H9 (cell line): ENCODE measurements around the gene SDR39U1. TPM values are rescaled to one million over a fixed set of nuclear protein-coding genes. Genes with fewer than 3 reads are reported as not detected.

ENCODE experiments used
- DNase-seq: peaks from one replicate; pipeline ENCODE4 v3.0.0-alpha.2; 2017
- H2AFZ ChIP-seq: one replicate; pipeline ENCODE4 v1.6.1; 2013; ENCODE audit warnings: mild to moderate bottlenecking, low read length, control low read depth, moderate library complexity
- H2AK5ac ChIP-seq: 2 replicates; pipeline ENCODE4 v1.6.1; 2013; ENCODE audit warnings: low read length, control low read depth, mixed read lengths; ENCODE audit not compliant: insufficient read length
- H2BK120ac ChIP-seq: one replicate; pipeline ENCODE4 v1.6.1; 2013; ENCODE audit warnings: low read depth, mild to moderate bottlenecking, low read length, control low read depth, inconsistent platforms; ENCODE audit not compliant: poor library complexity, severe bottlenecking
- H2BK12ac ChIP-seq: 2 replicates; pipeline ENCODE4 v1.6.1; 2013; ENCODE audit warnings: low read length, control low read depth, mixed read lengths, low read depth; ENCODE audit not compliant: insufficient read length
- H2BK15ac ChIP-seq: 2 replicates; pipeline ENCODE4 v1.6.1; 2013; ENCODE audit warnings: low read depth, low read length, control low read depth
- H2BK20ac ChIP-seq: one replicate; pipeline ENCODE4 v1.6.1; 2013; ENCODE audit warnings: low read depth, mild to moderate bottlenecking, low read length, control low read depth, inconsistent platforms; ENCODE audit not compliant: poor library complexity, severe bottlenecking
- H2BK5ac ChIP-seq: 2 replicates; pipeline ENCODE4 v1.6.1; 2013; ENCODE audit warnings: low read length, control low read depth, mixed read lengths; ENCODE audit not compliant: insufficient read length
- H3K14ac ChIP-seq: 2 replicates; pipeline ENCODE4 v1.6.1; 2013; ENCODE audit warnings: low read length, control low read depth; ENCODE audit not compliant: insufficient read depth
- H3K18ac ChIP-seq: 2 replicates; pipeline ENCODE4 v1.6.1; 2013; ENCODE audit warnings: low read depth, mild to moderate bottlenecking, mixed read lengths, low read length, control low read depth; ENCODE audit not compliant: insufficient read length
- H3K23ac ChIP-seq: 2 replicates; pipeline ENCODE4 v1.6.1; 2013; ENCODE audit warnings: low read length, control low read depth, mixed read lengths, low read depth; ENCODE audit not compliant: insufficient read length
- H3K23me2 ChIP-seq: 2 replicates; pipeline ENCODE4 v1.6.1; 2013; ENCODE audit warnings: low read depth, mild to moderate bottlenecking, mixed read lengths, low read length, control low read depth; ENCODE audit not compliant: insufficient read length, poor library complexity, severe bottlenecking
- H3K27ac ChIP-seq: 2 replicates; pipeline ENCODE4 v1.5.1; 2013; ENCODE audit warnings: low read length, control low read depth, mixed read lengths, low read depth; ENCODE audit not compliant: insufficient read length
- H3K27me3 ChIP-seq: 2 replicates; pipeline ENCODE4 v1.6.1; 2013; ENCODE audit warnings: low read length, control low read depth, inconsistent platforms; ENCODE audit not compliant: insufficient read depth
- H3K4ac ChIP-seq: 2 replicates; pipeline ENCODE4 v1.6.1; 2013; ENCODE audit warnings: low read depth, mild to moderate bottlenecking, control low read depth, inconsistent platforms, low read length, moderate library complexity
- H3K4me1 ChIP-seq: 2 replicates; pipeline ENCODE4 v1.6.1; 2013; ENCODE audit warnings: low read length, control low read depth, inconsistent platforms; ENCODE audit not compliant: insufficient read depth
- H3K4me2 ChIP-seq: 2 replicates; pipeline ENCODE4 v1.6.1; 2013; ENCODE audit warnings: low read length, control low read depth, mixed read lengths; ENCODE audit not compliant: insufficient read length, insufficient read depth
- H3K56ac ChIP-seq: 2 replicates; pipeline ENCODE4 v1.6.1; 2013; ENCODE audit warnings: low read depth, mild to moderate bottlenecking, mixed read lengths, low read length, control low read depth; ENCODE audit not compliant: insufficient read length
- H3K79me1 ChIP-seq: 2 replicates; pipeline ENCODE4 v1.6.1; 2013; ENCODE audit warnings: low read depth, mild to moderate bottlenecking, moderate library complexity, low read length, control low read depth, inconsistent platforms; ENCODE audit not compliant: insufficient read depth, poor library complexity, severe bottlenecking
- H3K79me2 ChIP-seq: 2 replicates; pipeline ENCODE4 v1.6.1; 2013; ENCODE audit warnings: low read length, control low read depth, inconsistent platforms; ENCODE audit not compliant: insufficient read depth
- H3K9ac ChIP-seq: 2 replicates; pipeline ENCODE4 v1.6.1; 2013; ENCODE audit warnings: low read length, control low read depth, mixed read lengths; ENCODE audit not compliant: insufficient read length; ENCODE audit errors: extremely low read depth
- H3K9me3 ChIP-seq: one replicate; pipeline ENCODE4 v1.6.1; 2013; ENCODE audit warnings: low read depth, low read length, inconsistent platforms; ENCODE audit not compliant: control insufficient read depth
- H3T11ph ChIP-seq: one replicate; pipeline ENCODE4 v1.6.1; 2013; ENCODE audit warnings: mild to moderate bottlenecking, low read length, control low read depth, inconsistent platforms
- H4K20me1 ChIP-seq: one replicate; pipeline ENCODE4 v1.6.1; 2013; ENCODE audit not compliant: control insufficient read depth, insufficient read length, insufficient read depth
- H4K5ac ChIP-seq: 2 replicates; pipeline ENCODE4 v1.6.1; 2013; ENCODE audit warnings: low read depth, mild to moderate bottlenecking, mixed read lengths, low read length, control low read depth; ENCODE audit not compliant: insufficient read length
- H4K8ac ChIP-seq: replicated peaks from 2 replicates; pipeline ENCODE4 v1.6.1; 2013; ENCODE audit warnings: low read length, control low read depth, mixed read lengths, low read depth; ENCODE audit not compliant: insufficient read length
- H4K91ac ChIP-seq: 2 replicates; pipeline ENCODE4 v1.6.1; 2013; ENCODE audit warnings: low read depth, mild to moderate bottlenecking, moderate library complexity, mixed read lengths, low read length, control low read depth; ENCODE audit not compliant: insufficient read length
- H3K27ac Mint-ChIP-seq, 3 experiments: 2 replicates in 2 of 3; 3 replicates in 1 of 3; pipeline ENCODE4 v1.8.0; 2020 to 2021; ENCODE audit warnings: mixed read lengths in 3 of 3, mild to moderate bottlenecking in 1 of 3, moderate library complexity in 1 of 3
- H3K27me3 Mint-ChIP-seq: 2 replicates; pipeline ENCODE4 v1.8.0; 2021; ENCODE audit warnings: low read depth, mild to moderate bottlenecking, moderate library complexity, mixed read lengths
- H3K36me3 Mint-ChIP-seq, 3 experiments: 2 replicates in 2 of 3; 3 replicates in 1 of 3; pipeline ENCODE4 v1.8.0; 2020 to 2021; ENCODE audit warnings: low read depth in 3 of 3, mixed read lengths in 3 of 3; ENCODE audit not compliant: insufficient read depth in 1 of 3
- H3K4me1 Mint-ChIP-seq, 2 experiments: 2 replicates each; pipeline ENCODE4 v1.8.0; 2020; ENCODE audit warnings: mixed read lengths in 2 of 2
- H3K4me3 Mint-ChIP-seq, 2 experiments: 2 replicates in 1 of 2; 3 replicates in 1 of 2; pipeline ENCODE4 v1.8.0; 2020 to 2021; ENCODE audit warnings: mild to moderate bottlenecking in 2 of 2, mixed read lengths in 2 of 2, moderate library complexity in 1 of 2
- H3K9me3 Mint-ChIP-seq, 2 experiments: 2 replicates in 1 of 2; 3 replicates in 1 of 2; pipeline ENCODE4 v1.8.0; 2020; ENCODE audit warnings: mild to moderate bottlenecking in 2 of 2, mixed read lengths in 2 of 2, moderate library complexity in 1 of 2
- total RNA-seq: library from RNA; stranded (reverse); gene quantifications from 2 replicates; pipeline ENCODE4 v1.2.1, GENCODE V29; 2021
- TF ChIP-seq, protein P1 (sequence below): fragments of 200-600 bp; sonication (generic); conservative IDR thresholded peaks from 3 replicates; pipeline ENCODE4 v1.8.0; 2021; ENCODE audit warnings: antibody characterized with exemption, mild to moderate bottlenecking

Gene SDR39U1
- total RNA-seq, 1 experiment from 2014 or later, result 56.2 TPM

- no peaks in the 10 kb centered on the region for H3K4me1 ChIP-seq
- H3K56ac ChIP-seq, result no peak overlapping the region
- no peaks in the 10 kb centered on the region for H3K27me3 ChIP-seq
These were observed 18.8 kb upstream of the SDR39U1 start for GRCh38 chr14:24461336-24461735.

More at GRCh38 chr14:24461336-24461735, 18.8 kb upstream of the SDR39U1 start:
- Histone ChIP-seq H3K23me2 (no peaks in the 10 kb centered on the region), H2AFZ (no peak overlapping the region), H2AK5ac (no peak overlapping the region), H4K20me1 (no peaks in the 10 kb centered on the region), H3K4me2 (no peak overlapping the region), H4K8ac (no peak overlapping the region), H2BK15ac (no peak overlapping the region), H3K14ac (no peak overlapping the region), H3K79me2 (no peaks in the 10 kb centered on the region), H3K9me3 (no peaks in the 10 kb centered on the region), H3K9ac (no peak overlapping the region), H4K5ac (no peak overlapping the region), H2BK120ac (no peak overlapping the region), H3K18ac (no peak overlapping the region), H2BK5ac (no peak overlapping the region), H2BK12ac (no peak overlapping the region), H3K79me1 (no peaks in the 10 kb centered on the region), H3K4ac (no peak overlapping the region), H3K27ac (no peak overlapping the region), H3T11ph (no peak overlapping the region), H2BK20ac (no peak overlapping the region), H4K91ac (no peak overlapping the region), H3K23ac (no peak overlapping the region)
- Mint-ChIP-seq H3K27me3 (peaks cover 2% of the 10 kb centered on the region; the same call in 1 of the 2 replicates), H3K36me3 (peaks cover 0 to 2% (median 0%) of the 10 kb centered on the region in 3 experiments; a peak in 2 of 7 replicates), H3K27ac (no peak overlapping the region), H3K4me1 (no peaks in the 10 kb centered on the region), H3K9me3 (peaks cover under 1 to 2% of the 10 kb centered on the region in 2 experiments; a peak in 2 of 5 replicates), H3K4me3 (no peak overlapping the region)
- TF ChIP-seq, protein P1, sequence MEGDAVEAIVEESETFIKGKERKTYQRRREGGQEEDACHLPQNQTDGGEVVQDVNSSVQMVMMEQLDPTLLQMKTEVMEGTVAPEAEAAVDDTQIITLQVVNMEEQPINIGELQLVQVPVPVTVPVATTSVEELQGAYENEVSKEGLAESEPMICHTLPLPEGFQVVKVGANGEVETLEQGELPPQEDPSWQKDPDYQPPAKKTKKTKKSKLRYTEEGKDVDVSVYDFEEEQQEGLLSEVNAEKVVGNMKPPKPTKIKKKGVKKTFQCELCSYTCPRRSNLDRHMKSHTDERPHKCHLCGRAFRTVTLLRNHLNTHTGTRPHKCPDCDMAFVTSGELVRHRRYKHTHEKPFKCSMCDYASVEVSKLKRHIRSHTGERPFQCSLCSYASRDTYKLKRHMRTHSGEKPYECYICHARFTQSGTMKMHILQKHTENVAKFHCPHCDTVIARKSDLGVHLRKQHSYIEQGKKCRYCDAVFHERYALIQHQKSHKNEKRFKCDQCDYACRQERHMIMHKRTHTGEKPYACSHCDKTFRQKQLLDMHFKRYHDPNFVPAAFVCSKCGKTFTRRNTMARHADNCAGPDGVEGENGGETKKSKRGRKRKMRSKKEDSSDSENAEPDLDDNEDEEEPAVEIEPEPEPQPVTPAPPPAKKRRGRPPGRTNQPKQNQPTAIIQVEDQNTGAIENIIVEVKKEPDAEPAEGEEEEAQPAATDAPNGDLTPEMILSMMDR, result no peak
- DNase-seq, result no peak
